Muscle layer of duodenum (tissue), 2 donors: ENCODE results near the gene SIGLEC1.
A peak's percentile ranks its signal among the peaks of the same experiment; 100 is the strongest.

Experiments
- H3K27ac ChIP-seq: one replicate; pipeline ENCODE4 v1.7.0; 2013; ENCODE audit warnings: mild to moderate bottlenecking, low read length
- H3K27me3 ChIP-seq: one replicate; pipeline ENCODE4 v1.7.0; 2013; ENCODE audit warnings: low read depth, mild to moderate bottlenecking, control low read depth, low read length
- H3K36me3 ChIP-seq, 2 donors: one replicate each; pipeline ENCODE4 v1.7.0; 2013; ENCODE audit warnings: low read length in 2 of 2, control low read depth in 1 of 2, mild to moderate bottlenecking in 1 of 2; ENCODE audit not compliant: insufficient read depth in 2 of 2, control insufficient read depth in 1 of 2
- H3K4me1 ChIP-seq, 2 donors: one replicate each; pipeline ENCODE4 v1.7.0; 2013; ENCODE audit warnings: low read length in 2 of 2, mild to moderate bottlenecking in 2 of 2, control low read depth in 1 of 2, moderate library complexity in 1 of 2; ENCODE audit not compliant: insufficient read depth in 2 of 2, control insufficient read depth in 1 of 2
- H3K4me3 ChIP-seq, 2 donors: one replicate each; pipeline ENCODE4 v1.7.0; 2013; ENCODE audit warnings: low read length in 2 of 2, low read depth in 1 of 2, mild to moderate bottlenecking in 1 of 2
- H3K9me3 ChIP-seq, 2 donors: one replicate each; pipeline ENCODE4 v1.7.0; 2013; ENCODE audit warnings: low read length in 2 of 2, control low read depth in 1 of 2, mild to moderate bottlenecking in 1 of 2; ENCODE audit not compliant: control insufficient read depth in 1 of 2
- donor health status: healthy.

The SIGLEC1 gene

GRCh38 chr20:3752386-3752759 is 40.0 kb upstream of the SIGLEC1 start:
- Histone ChIP-seq H3K4me1 (peaks cover 0 to 8% of the 10 kb centered on the region in 2 donors), H3K36me3 (peaks cover 4 to 23% of the 10 kb centered on the region in 2 donors), H3K27ac (no peak overlapping the region), H3K4me3 (peak overlapping the region; percentile 30 to 62), H3K9me3 (no peaks in the 10 kb centered on the region), H3K27me3 (no peaks in the 10 kb centered on the region)

GRCh38 chr20:3751675-3752385 is 39.4 kb upstream of the SIGLEC1 start:
- H3K27ac ChIP-seq: no peak overlapping the region
- H3K4me3 ChIP-seq: peak overlapping the region; percentile 30 to 62
- H3K27me3 ChIP-seq: no peaks in the 10 kb centered on the region
- peaks cover 0 to 8% of the 10 kb centered on the region in 2 donors for H3K4me1 ChIP-seq
- H3K9me3 ChIP-seq: no peaks in the 10 kb centered on the region
- peaks cover 4 to 23% of the 10 kb centered on the region in 2 donors for H3K36me3 ChIP-seq

- H3K4me3 ChIP-seq: peak overlapping the region in 1 of 2 donors; percentile 62
- H3K4me1 ChIP-seq: peaks cover 0 to 8% of the 10 kb centered on the region in 2 donors
- no peaks in the 10 kb centered on the region for H3K27me3 ChIP-seq
- peaks cover 4 to 21% of the 10 kb centered on the region in 2 donors for H3K36me3 ChIP-seq
- no peak overlapping the region for H3K27ac ChIP-seq
- H3K9me3 ChIP-seq: no peaks in the 10 kb centered on the region
These were observed 38.9 kb upstream of the SIGLEC1 start for GRCh38 chr20:3751305-3751674.

- Histone ChIP-seq H3K9me3 (no peaks in the 10 kb centered on the region), H3K4me1 (peaks cover 0 to 8% of the 10 kb centered on the region in 2 donors), H3K27ac (no peak overlapping the region), H3K36me3 (peaks cover 4 to 11% of the 10 kb centered on the region in 2 donors), H3K4me3 (no peak overlapping the region), H3K27me3 (no peaks in the 10 kb centered on the region)
These were observed 37.5 kb upstream of the SIGLEC1 start for GRCh38 chr20:3749689-3750531.

GRCh38 chr20:3749087-3749688 is 36.8 kb upstream of the SIGLEC1 start:
- Histone ChIP-seq H3K4me3 (no peak overlapping the region), H3K27me3 (no peaks in the 10 kb centered on the region), H3K4me1 (peaks cover 0 to 8% of the 10 kb centered on the region in 2 donors), H3K27ac (no peak overlapping the region), H3K9me3 (no peaks in the 10 kb centered on the region), H3K36me3 (peaks cover 4 to 5% of the 10 kb centered on the region in 2 donors)

GRCh38 chr20:3748073-3748472 is 35.7 kb upstream of the SIGLEC1 start:
- Histone ChIP-seq H3K4me1 (peaks cover 0 to 6% of the 10 kb centered on the region in 2 donors), H3K27me3 (no peaks in the 10 kb centered on the region), H3K36me3 (peaks cover 4 to 5% of the 10 kb centered on the region in 2 donors), H3K4me3 (no peak overlapping the region), H3K27ac (no peak overlapping the region), H3K9me3 (no peaks in the 10 kb centered on the region)

- Histone ChIP-seq H3K27me3 (no peaks in the 10 kb centered on the region), H3K36me3 (peaks cover 4 to 5% of the 10 kb centered on the region in 2 donors), H3K9me3 (no peaks in the 10 kb centered on the region), H3K4me3 (no peak overlapping the region), H3K4me1 (no peaks in the 10 kb centered on the region), H3K27ac (no peak overlapping the region)
These were observed 35.1 kb upstream of the SIGLEC1 start for GRCh38 chr20:3747471-3747870.

GRCh38 chr20:3745686-3746173 is 33.3 kb upstream of the SIGLEC1 start:
- H3K36me3 ChIP-seq: no peaks in the 10 kb centered on the region
- no peaks in the 10 kb centered on the region for H3K9me3 ChIP-seq
- no peak overlapping the region for H3K27ac ChIP-seq
- H3K4me3 ChIP-seq: no peak overlapping the region
- no peaks in the 10 kb centered on the region for H3K27me3 ChIP-seq
- H3K4me1 ChIP-seq: no peaks in the 10 kb centered on the region

GRCh38 chr20:3744806-3745685 is 32.6 kb upstream of the SIGLEC1 start:
- Histone ChIP-seq H3K4me1 (no peaks in the 10 kb centered on the region), H3K27ac (no peak overlapping the region), H3K4me3 (no peak overlapping the region), H3K9me3 (no peaks in the 10 kb centered on the region), H3K36me3 (no peaks in the 10 kb centered on the region), H3K27me3 (no peaks in the 10 kb centered on the region)

GRCh38 chr20:3744037-3744436 is 31.6 kb upstream of the SIGLEC1 start:
- Histone ChIP-seq H3K36me3 (no peaks in the 10 kb centered on the region), H3K4me1 (no peaks in the 10 kb centered on the region), H3K9me3 (no peaks in the 10 kb centered on the region), H3K4me3 (no peak overlapping the region), H3K27me3 (no peaks in the 10 kb centered on the region), H3K27ac (no peak overlapping the region)
